Transverse colon (tissue), 4 donors: Measurements from ENCODE around the gene ATP5MC3. TPM values are rescaled to one million over a fixed set of nuclear protein-coding genes. Genes with fewer than 3 reads are reported as not detected.
A peak's percentile ranks its signal among the peaks of the same experiment; 100 is the strongest.

Experiments used
- DNase-seq: peaks from one replicate; pipeline ENCODE4 v3.0.0-alpha.2; 2019
- H3K27ac ChIP-seq, 4 donors: fragments of 200-600 bp; sonication (generic); 2 replicates each; pipeline ENCODE4 v1.5.1; 2016 to 2018; ENCODE audit warnings: inconsistent platforms in 4 of 4
- H3K27me3 ChIP-seq: fragments of 200-600 bp; sonication (generic); 2 replicates; pipeline ENCODE4 v1.5.1; 2017; ENCODE audit warnings: inconsistent platforms
- H3K36me3 ChIP-seq, 4 donors: fragments of 200-600 bp; sonication (generic); 2 replicates each; pipeline ENCODE4 v1.5.1; 2017 to 2019; ENCODE audit warnings: inconsistent platforms in 4 of 4
- H3K4me1 ChIP-seq, 4 donors: fragments of 200-600 bp; sonication (generic); 2 replicates each; pipeline ENCODE4 v1.5.1; 2017 to 2020; ENCODE audit warnings: inconsistent platforms in 4 of 4
- H3K4me3 ChIP-seq, 4 donors: fragments of 200-600 bp; sonication (generic); 1 replicate in 1 of 4; 2 replicates in 3 of 4; pipeline versions ENCODE4 v1.5.1 to v1.6.1; 2017 to 2019; ENCODE audit warnings: inconsistent platforms in 4 of 4
- H3K9me3 ChIP-seq, 2 donors: fragments of 200-600 bp; sonication (generic); 2 replicates each; pipeline ENCODE4 v1.5.1; 2017 to 2019; ENCODE audit warnings: inconsistent platforms in 2 of 2
- EP300 ChIP-seq: sonication (generic); formaldehyde crosslinking; IDR thresholded peaks from one replicate; pipeline ENCODE4 v1.6.1; 2017; ENCODE audit warnings: antibody characterized with exemption, low read depth
- POLR2A ChIP-seq: fragments of 450-650 bp; IDR thresholded peaks from one replicate; pipeline ENCODE4 v1.6.1; 2016; ENCODE audit warnings: antibody characterized with exemption, mild to moderate bottlenecking, moderate library complexity
- POLR2AphosphoS5 ChIP-seq, 3 donors: sonication (generic); formaldehyde crosslinking; IDR thresholded peaks; one replicate each; pipeline ENCODE4 v1.6.1; 2016; ENCODE audit warnings: antibody characterized with exemption in 3 of 3
- WGBS, 2 donors: methylation state at CpG; one replicate each; pipeline ENCODE4 v1.1.5; 2018; ENCODE audit warnings: low coverage in 1 of 2; 5-methylcytosine and 5-hydroxymethylcytosine counted together
- in situ Hi-C, 4 donors: fragments of 200-750 bp; cut with MboI; loops; one replicate each; pipeline versions ENCODE4 v1.15.0 to v1.15.1; 2017; ENCODE audit warnings: low sequenced_read_pairs in 3 of 4, low pct_ligation_motif_present in 1 of 4, low pct_unique_long_range_greater_than_20kb in 1 of 4
- intact Hi-C: fragments of 100-400 bp; cut with DNase I; formaldehyde crosslinking; loops from one replicate; pipeline ENCODE4 v1.15.1; 2023; ENCODE audit warnings: low total_unique reads
- total RNA-seq, 4 donors: library from RNA; depleted of rRNA; stranded (reverse); fragments of >200 nt; gene quantifications; one replicate each; pipeline ENCODE4 v1.1.0, GENCODE V29; 2016
- TF ChIP-seq, protein P1 (sequence below), 5 experiments: fragments of 200-600 bp in 3 of 5; fragments of 450-650 bp in 2 of 5; sonication (generic) in 3 of 5; IDR thresholded peaks; 1 replicate in 2 of 5; 2 replicates in 3 of 5; pipeline ENCODE4 v1.5.1; 2016 to 2017; ENCODE audit warnings: antibody characterized with exemption in 5 of 5, inconsistent platforms in 3 of 5, mild to moderate bottlenecking in 2 of 5, moderate library complexity in 1 of 5

Gene ATP5MC3
- total RNA-seq, 4 donors from 2014 or later, result 88.4 to 391 (median 181) TPM

DNA sequence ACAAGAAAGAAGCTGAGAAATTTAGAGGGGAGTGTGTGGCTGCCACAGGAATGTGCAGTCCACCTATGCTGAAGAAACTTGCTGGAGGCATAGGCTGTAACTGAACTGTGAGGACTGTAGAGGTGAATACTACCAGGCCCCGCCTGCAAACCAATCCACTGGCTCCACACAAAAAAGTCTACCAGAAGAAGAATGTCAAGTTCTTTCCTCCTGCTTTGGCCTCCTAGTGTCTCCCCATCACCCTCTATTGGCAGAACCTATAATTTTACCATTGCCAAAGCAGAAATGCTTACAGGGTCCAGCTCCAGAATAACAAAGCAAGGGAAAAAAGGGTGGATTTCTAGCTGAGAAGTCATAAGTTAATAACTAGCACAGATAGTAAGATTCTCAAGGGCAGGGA, 5.9 kb upstream of the ATP5MC3 start:
- in situ Hi-C loops (no loop called here), intact Hi-C loops (no loop called here)
- no peaks in the 10 kb centered on the region for H3K9me3 ChIP-seq
- WGBS, 2 donors, result 90% methylated on average over 1 of the region's 1 CpG; no CpG with 5 or more reads in 1 of the 2 donors
- no peaks in the 10 kb centered on the region for H3K36me3 ChIP-seq
- H3K27me3 ChIP-seq, result no peaks in the 10 kb centered on the region
- no peak overlapping the region for H3K27ac ChIP-seq
- TF ChIP-seq EP300, result no peak
- H3K4me3 ChIP-seq, result no peak overlapping the region
- DNase-seq, result no peak
- H3K4me1 ChIP-seq, result no peaks in the 10 kb centered on the region

DNA sequence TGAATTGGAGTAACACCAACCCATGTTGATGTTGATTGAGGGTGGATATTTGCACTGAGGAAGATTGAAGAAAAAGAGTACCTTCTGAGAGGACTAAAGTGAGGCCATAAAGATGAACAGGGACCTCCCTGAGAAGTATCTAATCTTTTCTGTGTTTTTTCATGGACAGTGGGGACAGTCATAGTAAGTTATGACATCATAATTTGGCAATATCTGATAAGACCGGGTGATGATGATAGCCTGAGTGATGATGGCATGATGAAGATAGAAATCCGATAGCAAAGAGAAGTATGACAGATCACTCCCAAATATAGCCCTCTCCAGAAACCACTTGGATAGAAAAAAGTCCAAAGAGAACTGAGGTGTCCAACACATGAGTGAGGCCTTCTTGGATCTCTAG, 2.2 kb upstream of the ATP5MC3 start:
- peaks cover 0 to 15% (median 6%) of the 10 kb centered on the region in 4 donors for H3K36me3 ChIP-seq
- H3K9me3 ChIP-seq, result no peaks in the 10 kb centered on the region
- no peaks in the 10 kb centered on the region for H3K27me3 ChIP-seq
- H3K4me3 ChIP-seq, result no peak overlapping the region
- intact Hi-C loops (no loop called here), in situ Hi-C loops (no loop called here)
- DNase-seq, result no peak
- TF ChIP-seq POLR2AphosphoS5 (IDR thresholded peaks at IDR 0.05), result no peak
- TF ChIP-seq, protein P1, sequence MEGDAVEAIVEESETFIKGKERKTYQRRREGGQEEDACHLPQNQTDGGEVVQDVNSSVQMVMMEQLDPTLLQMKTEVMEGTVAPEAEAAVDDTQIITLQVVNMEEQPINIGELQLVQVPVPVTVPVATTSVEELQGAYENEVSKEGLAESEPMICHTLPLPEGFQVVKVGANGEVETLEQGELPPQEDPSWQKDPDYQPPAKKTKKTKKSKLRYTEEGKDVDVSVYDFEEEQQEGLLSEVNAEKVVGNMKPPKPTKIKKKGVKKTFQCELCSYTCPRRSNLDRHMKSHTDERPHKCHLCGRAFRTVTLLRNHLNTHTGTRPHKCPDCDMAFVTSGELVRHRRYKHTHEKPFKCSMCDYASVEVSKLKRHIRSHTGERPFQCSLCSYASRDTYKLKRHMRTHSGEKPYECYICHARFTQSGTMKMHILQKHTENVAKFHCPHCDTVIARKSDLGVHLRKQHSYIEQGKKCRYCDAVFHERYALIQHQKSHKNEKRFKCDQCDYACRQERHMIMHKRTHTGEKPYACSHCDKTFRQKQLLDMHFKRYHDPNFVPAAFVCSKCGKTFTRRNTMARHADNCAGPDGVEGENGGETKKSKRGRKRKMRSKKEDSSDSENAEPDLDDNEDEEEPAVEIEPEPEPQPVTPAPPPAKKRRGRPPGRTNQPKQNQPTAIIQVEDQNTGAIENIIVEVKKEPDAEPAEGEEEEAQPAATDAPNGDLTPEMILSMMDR (IDR thresholded peaks at IDR 0.05), result no peak
- TF ChIP-seq POLR2A, result no peak
- TF ChIP-seq EP300, result no peak
- WGBS, 2 donors, result 92 to 100% methylated on average over 2 of the region's 2 CpGs
- H3K4me1 ChIP-seq, result peaks cover 0 to 25% (median 19%) of the 10 kb centered on the region in 4 donors
- H3K27ac ChIP-seq, result no peak overlapping the region

DNA sequence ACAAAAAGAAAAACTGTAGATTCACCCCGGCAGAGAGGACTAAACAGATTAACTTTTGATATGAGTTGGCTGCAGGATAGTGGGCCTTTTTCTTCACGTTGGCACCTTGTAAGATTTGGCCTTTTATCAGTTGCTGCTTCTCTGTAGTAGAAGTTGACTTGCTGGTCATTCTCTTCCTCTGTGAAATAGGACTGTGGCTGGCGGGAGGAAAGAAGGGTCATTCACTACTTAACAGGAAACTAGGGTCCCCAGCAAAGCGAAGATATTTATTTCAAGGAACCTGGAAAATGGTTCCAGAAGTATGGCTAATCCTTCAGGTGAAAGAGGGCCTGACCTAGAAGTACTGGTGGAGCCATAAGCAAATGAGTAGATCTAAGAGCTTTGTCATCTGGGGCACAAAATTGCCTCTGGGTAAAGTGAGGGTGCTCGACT, 383 bp upstream of the ATP5MC3 start:
- DNase-seq, result no peak
- intact Hi-C loops (no loop called here), in situ Hi-C loops (no loop called here)
- peaks cover 0 to 25% (median 19%) of the 10 kb centered on the region in 4 donors for H3K4me1 ChIP-seq
- WGBS, 2 donors, result 48 to 67% methylated on average over 4 to 5 of the region's 5 CpGs
- peak overlapping the region in 3 of 4 donors; percentile 73 to 92 (median 84) for H3K4me3 ChIP-seq
- no peaks in the 10 kb centered on the region for H3K9me3 ChIP-seq
- no peaks in the 10 kb centered on the region for H3K27me3 ChIP-seq
- H3K36me3 ChIP-seq, result peaks cover 0 to 31% (median 16%) of the 10 kb centered on the region in 4 donors
- H3K27ac ChIP-seq, result peak overlapping the region; percentile 94 to 97 (median 96)
- TF ChIP-seq EP300 (no peak), POLR2AphosphoS5 (IDR thresholded peaks at IDR 0.05) (no peak), POLR2A (no peak)
- TF ChIP-seq, protein P1 (IDR thresholded peaks at IDR 0.05), result no peak

DNA sequence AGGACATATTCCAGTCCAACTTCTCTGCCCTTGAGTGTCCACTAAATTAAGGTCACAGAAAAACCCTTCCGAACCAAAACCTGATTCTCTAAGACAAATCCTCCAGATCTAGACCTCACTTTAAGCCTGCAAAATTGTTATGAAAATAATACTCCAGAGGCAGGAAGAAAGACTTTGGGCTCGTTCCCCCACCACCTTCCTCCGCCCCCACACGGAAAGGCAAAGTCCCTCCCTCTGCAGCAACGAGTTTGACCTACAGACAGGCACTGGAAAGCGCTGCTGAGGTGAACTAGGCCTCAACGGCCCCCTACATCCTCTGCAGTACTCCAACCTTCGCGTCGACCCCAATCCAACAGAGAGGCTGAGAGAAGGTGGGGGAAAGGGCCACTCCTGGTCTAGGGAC, 808 bp downstream of the ATP5MC3 start:
- H3K4me1 ChIP-seq, result peaks cover 0 to 25% (median 19%) of the 10 kb centered on the region in 4 donors
- H3K36me3 ChIP-seq, result peaks cover 0 to 34% (median 18%) of the 10 kb centered on the region in 4 donors
- H3K9me3 ChIP-seq, result no peaks in the 10 kb centered on the region
- H3K27me3 ChIP-seq, result no peaks in the 10 kb centered on the region
- in situ Hi-C loops (no loop called here), intact Hi-C loops (no loop called here)
- DNase-seq, result peak; percentile 58
- peak overlapping the region; percentile 94 to 97 (median 96) for H3K27ac ChIP-seq
- 1 to 17% methylated on average over 3 to 10 of the region's 10 CpGs for WGBS, 2 donors
- TF ChIP-seq, protein P1 (IDR thresholded peaks at IDR 0.05), result no peak
- TF ChIP-seq POLR2AphosphoS5 (IDR thresholded peaks at IDR 0.05), result peak in 2 of 3 donors; percentile 28 to 60
- H3K4me3 ChIP-seq, result peak overlapping the region; percentile 73 to 92 (median 82)

DNA sequence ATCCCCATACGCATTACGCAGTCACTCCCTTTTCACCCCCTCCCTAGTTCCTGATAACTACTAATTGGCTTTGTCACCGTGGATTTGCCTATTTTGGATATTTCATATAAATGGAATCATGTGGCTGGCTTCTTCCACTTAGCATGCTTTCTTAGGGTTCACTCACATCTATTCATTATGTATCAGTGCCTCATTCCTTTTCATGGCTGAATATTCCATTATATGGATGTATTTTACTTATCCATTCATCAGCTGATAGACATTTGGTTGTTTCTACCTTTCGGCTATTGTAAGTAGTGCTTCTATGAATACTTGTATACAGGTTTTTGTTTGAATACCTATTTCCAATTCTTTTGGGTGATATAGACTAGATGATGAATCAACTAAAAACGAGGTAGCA, 4.9 kb downstream of the ATP5MC3 start:
- no peak for TF ChIP-seq POLR2AphosphoS5 (IDR thresholded peaks at IDR 0.05)
- DNase-seq, result no peak
- in situ Hi-C loops (no loop called here), intact Hi-C loops (loop anchor here (2.0 kb wide), 1 partner anchor 20 kb away; no protein-coding TSS in a partner anchor)
- Histone ChIP-seq H3K4me3 (no peak overlapping the region), H3K36me3 (peaks cover 0 to 44% (median 18%) of the 10 kb centered on the region in 4 donors), H3K4me1 (peaks cover 0 to 21% (median 13%) of the 10 kb centered on the region in 4 donors), H3K27ac (no peak overlapping the region), H3K9me3 (no peaks in the 10 kb centered on the region), H3K27me3 (no peaks in the 10 kb centered on the region)
- WGBS, 2 donors, result 71 to 75% methylated on average over 5 of the region's 5 CpGs
